MM.1S (cell line): ENCODE data around the gene CEACAM19.

Experiments
- DNase-seq: peaks from one replicate; pipeline ENCODE4 v3.0.0-alpha.2; 2015
- H2AFZ ChIP-seq: fragments of 300-600 bp; sonication (generic); 2 replicates; pipeline ENCODE4 v1.6.0; 2016; ENCODE audit warnings: antibody characterized with exemption, low read length
- H3F3A ChIP-seq: fragments of 300-600 bp; sonication (generic); 2 replicates; pipeline ENCODE4 v1.6.1; 2016; ENCODE audit warnings: mild to moderate bottlenecking, antibody characterized with exemption, low read length, moderate library complexity, mixed read lengths; ENCODE audit not compliant: insufficient read depth
- H3K27ac ChIP-seq: fragments of 300-600 bp; sonication (generic); 2 replicates; pipeline ENCODE4 v1.5.1; 2016; ENCODE audit warnings: mild to moderate bottlenecking, low read length
- H3K27me3 ChIP-seq: fragments of 300-600 bp; sonication (generic); replicated peaks from 2 replicates; pipeline ENCODE4 v1.6.0; 2016; ENCODE audit warnings: low read length; ENCODE audit not compliant: insufficient read depth
- H3K36me3 ChIP-seq: fragments of 300-600 bp; sonication (generic); replicated peaks from 2 replicates; pipeline ENCODE4 v1.6.1; 2016; ENCODE audit warnings: mild to moderate bottlenecking, low read length, mixed read lengths; ENCODE audit not compliant: insufficient read depth
- H3K4me1 ChIP-seq: fragments of 300-600 bp; sonication (generic); 2 replicates; pipeline ENCODE4 v1.6.1; 2016; ENCODE audit warnings: low read length, mixed read lengths
- H3K4me2 ChIP-seq: fragments of 300-600 bp; sonication (generic); 2 replicates; pipeline ENCODE4 v1.6.0; 2016; ENCODE audit warnings: low read depth, low read length
- H3K4me3 ChIP-seq: fragments of 300-600 bp; sonication (generic); 2 replicates; pipeline ENCODE4 v1.5.1; 2016; ENCODE audit warnings: low read length, mixed read lengths
- H3K79me2 ChIP-seq: fragments of 300-600 bp; sonication (generic); 2 replicates; pipeline ENCODE4 v1.6.1; 2016; ENCODE audit warnings: mixed run types, low read length, mixed read lengths
- H3K9ac ChIP-seq: fragments of 300-600 bp; sonication (generic); 2 replicates; pipeline ENCODE4 v1.6.1; 2016; ENCODE audit warnings: low read length, mixed read lengths
- H3K9me2 ChIP-seq: fragments of 300-600 bp; sonication (generic); replicated peaks from 2 replicates; pipeline ENCODE4 v1.6.1; 2016; ENCODE audit warnings: mild to moderate bottlenecking, low read length, mixed read lengths; ENCODE audit not compliant: insufficient read depth
- H3K9me3 ChIP-seq: fragments of 300-600 bp; sonication (generic); replicated peaks from 2 replicates; pipeline ENCODE4 v1.6.1; 2016; ENCODE audit warnings: mild to moderate bottlenecking, low read length, mixed read lengths; ENCODE audit not compliant: insufficient read depth
- H4K20me1 ChIP-seq: fragments of 300-600 bp; sonication (generic); 2 replicates; pipeline ENCODE4 v1.6.1; 2016; ENCODE audit warnings: mild to moderate bottlenecking, low read length, moderate library complexity, mixed read lengths; ENCODE audit not compliant: insufficient read depth
- CTCF ChIP-seq: fragments of 300-600 bp; sonication (generic); IDR thresholded peaks from 2 replicates; pipeline ENCODE4 v1.5.1; 2016; ENCODE audit warnings: antibody characterized with exemption, low read length, mixed read lengths
- EZH2 ChIP-seq: fragments of 300-600 bp; sonication (generic); optimal IDR thresholded peaks from 2 replicates; pipeline ENCODE3; 2017; ENCODE audit warnings: low read depth, mild to moderate bottlenecking, antibody characterized with exemption, low read length, mixed read lengths
- EZH2phosphoT487 ChIP-seq: fragments of 300-600 bp; sonication (generic); IDR thresholded peaks from 2 replicates; pipeline ENCODE4 v1.6.1; 2018; ENCODE audit warnings: antibody characterized with exemption, low read length

The CEACAM19 gene

GRCh38 chr19:44728178-44728577 lies 56.9 kb downstream of the CEACAM19 start:
- H3K4me3 ChIP-seq: no peak overlapping the region
- no peaks in the 10 kb centered on the region for H3K9me3 ChIP-seq
- no peak overlapping the region for H3K27ac ChIP-seq
- DNase-seq: no peak
- no peaks in the 10 kb centered on the region for H3K79me2 ChIP-seq
- H3K27me3 ChIP-seq: no peaks in the 10 kb centered on the region
- no peaks in the 10 kb centered on the region for H3K36me3 ChIP-seq
- H2AFZ ChIP-seq: 0 out of 2 replicates have a peak overlapping the region, but pooled peaks have one; percentile 11
- no peak overlapping the region for H3K4me2 ChIP-seq
- H3F3A ChIP-seq: peaks cover 6% of the 10 kb centered on the region; the same call in 1 of the 2 replicates
- TF ChIP-seq EZH2 (no peak), CTCF (no peak), EZH2phosphoT487 (no peak)
- H4K20me1 ChIP-seq: no peaks in the 10 kb centered on the region
- no peaks in the 10 kb centered on the region for H3K9me2 ChIP-seq
- peaks cover 14% of the 10 kb centered on the region for H3K4me1 ChIP-seq
- no peak overlapping the region for H3K9ac ChIP-seq

- Histone ChIP-seq H3K9ac (no peak overlapping the region), H3K9me3 (no peaks in the 10 kb centered on the region), H3K4me3 (no peak overlapping the region), H3K79me2 (no peaks in the 10 kb centered on the region), H3K36me3 (no peaks in the 10 kb centered on the region), H3F3A (no peaks in the 10 kb centered on the region), H3K27me3 (no peaks in the 10 kb centered on the region), H2AFZ (no peak overlapping the region), H3K4me2 (no peak overlapping the region), H3K4me1 (0 out of 2 replicates have a peak, but pooled peaks cover 7% of the 10 kb centered on the region), H3K27ac (no peak overlapping the region), H4K20me1 (no peaks in the 10 kb centered on the region), H3K9me2 (no peaks in the 10 kb centered on the region)
- TF ChIP-seq EZH2phosphoT487 (no peak), EZH2 (no peak), CTCF (no peak)
- DNase-seq: no peak
These were observed 58.3 kb downstream of the CEACAM19 start for GRCh38 chr19:44729516-44730033.

- no peaks in the 10 kb centered on the region for H3K4me1 ChIP-seq
- H3K36me3 ChIP-seq: no peaks in the 10 kb centered on the region
- no peaks in the 10 kb centered on the region for H3K9me2 ChIP-seq
- H2AFZ ChIP-seq: no peak overlapping the region
- no peak overlapping the region for H3K9ac ChIP-seq
- no peaks in the 10 kb centered on the region for H4K20me1 ChIP-seq
- TF ChIP-seq CTCF (no peak), EZH2phosphoT487 (no peak), EZH2 (no peak)
- no peaks in the 10 kb centered on the region for H3K79me2 ChIP-seq
- H3K4me2 ChIP-seq: no peak overlapping the region
- no peaks in the 10 kb centered on the region for H3K9me3 ChIP-seq
- H3K27me3 ChIP-seq: 0 out of 2 replicates have a peak, but pooled peaks cover 5% of the 10 kb centered on the region
- no peak overlapping the region for H3K27ac ChIP-seq
- H3K4me3 ChIP-seq: no peak overlapping the region
- DNase-seq: no peak
- no peaks in the 10 kb centered on the region for H3F3A ChIP-seq
These were observed 59.8 kb downstream of the CEACAM19 start for GRCh38 chr19:44731081-44731480.
